GM18858 (cell line): ENCODE measurements around the gene KLHL22.

ENCODE experiments used
- ATAC-seq: cut with Tn5 transposase; IDR thresholded peaks from one replicate; pipeline ENCODE4 v1.9.1; 2021; ENCODE audit not compliant: unreplicated experiment

The KLHL22 gene

GRCh38 chr22:20434773-20435172, 60.8 kb downstream of the KLHL22 start:
- ATAC-seq: no peak

GRCh38 chr22:20434264-20434751, 61.3 kb downstream of the KLHL22 start:
- no peak for ATAC-seq

- no peak for ATAC-seq
Measured at GRCh38 chr22:20433686-20434241, 61.8 kb downstream of the KLHL22 start.

- no peak for ATAC-seq
Measured at GRCh38 chr22:20433191-20433590, 62.4 kb downstream of the KLHL22 start.

- ATAC-seq: no peak
Measured at GRCh38 chr22:20432244-20432686, 63.3 kb downstream of the KLHL22 start.

GRCh38 chr22:20431511-20432192, 63.9 kb downstream of the KLHL22 start:
- ATAC-seq: no peak

GRCh38 chr22:20430720-20431510, 64.7 kb downstream of the KLHL22 start:
- ATAC-seq: no peak

GRCh38 chr22:20430101-20430719, 65.4 kb downstream of the KLHL22 start:
- ATAC-seq: no peak

GRCh38 chr22:20429254-20430100, 66.1 kb downstream of the KLHL22 start:
- no peak for ATAC-seq

GRCh38 chr22:20428496-20429253, 66.9 kb downstream of the KLHL22 start:
- ATAC-seq: no peak

GRCh38 chr22:20427945-20428417, 67.6 kb downstream of the KLHL22 start:
- ATAC-seq: no peak

- no peak for ATAC-seq
Measured at GRCh38 chr22:20427104-20427944, 68.3 kb downstream of the KLHL22 start.

GRCh38 chr22:20426259-20426615, 69.4 kb downstream of the KLHL22 start:
- ATAC-seq: no peak

GRCh38 chr22:20425566-20426258, 69.9 kb downstream of the KLHL22 start:
- no peak for ATAC-seq

GRCh38 chr22:20424932-20425565, 70.5 kb downstream of the KLHL22 start:
- ATAC-seq: no peak

GRCh38 chr22:20424568-20424931, 71.0 kb downstream of the KLHL22 start:
- no peak for ATAC-seq

- no peak for ATAC-seq
Measured at GRCh38 chr22:20423906-20424551, 71.6 kb downstream of the KLHL22 start.
